Measurements from ENCODE around the gene PFKP.

DNA sequence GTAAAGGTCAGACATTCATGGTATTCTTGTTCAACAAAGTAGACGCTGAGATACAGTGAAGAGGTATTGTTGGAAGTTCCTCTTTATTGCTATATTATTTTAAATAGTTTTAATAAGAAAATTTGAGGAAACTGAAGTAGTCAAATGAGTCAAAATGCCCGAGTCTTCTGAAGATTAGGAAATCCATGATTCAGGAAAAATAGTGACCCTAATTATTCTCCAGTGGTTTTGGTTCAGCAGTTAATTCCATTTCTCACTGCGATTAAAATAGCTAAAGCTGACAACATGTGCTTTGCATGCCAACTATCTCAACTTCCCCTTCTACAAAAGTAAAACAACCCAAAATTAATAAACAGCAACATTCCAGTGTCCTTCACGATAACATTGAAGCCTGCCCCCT lies 32.7 kb upstream of the PFKP start:
- TF ChIP-seq, protein P1, sequence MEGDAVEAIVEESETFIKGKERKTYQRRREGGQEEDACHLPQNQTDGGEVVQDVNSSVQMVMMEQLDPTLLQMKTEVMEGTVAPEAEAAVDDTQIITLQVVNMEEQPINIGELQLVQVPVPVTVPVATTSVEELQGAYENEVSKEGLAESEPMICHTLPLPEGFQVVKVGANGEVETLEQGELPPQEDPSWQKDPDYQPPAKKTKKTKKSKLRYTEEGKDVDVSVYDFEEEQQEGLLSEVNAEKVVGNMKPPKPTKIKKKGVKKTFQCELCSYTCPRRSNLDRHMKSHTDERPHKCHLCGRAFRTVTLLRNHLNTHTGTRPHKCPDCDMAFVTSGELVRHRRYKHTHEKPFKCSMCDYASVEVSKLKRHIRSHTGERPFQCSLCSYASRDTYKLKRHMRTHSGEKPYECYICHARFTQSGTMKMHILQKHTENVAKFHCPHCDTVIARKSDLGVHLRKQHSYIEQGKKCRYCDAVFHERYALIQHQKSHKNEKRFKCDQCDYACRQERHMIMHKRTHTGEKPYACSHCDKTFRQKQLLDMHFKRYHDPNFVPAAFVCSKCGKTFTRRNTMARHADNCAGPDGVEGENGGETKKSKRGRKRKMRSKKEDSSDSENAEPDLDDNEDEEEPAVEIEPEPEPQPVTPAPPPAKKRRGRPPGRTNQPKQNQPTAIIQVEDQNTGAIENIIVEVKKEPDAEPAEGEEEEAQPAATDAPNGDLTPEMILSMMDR (IDR thresholded peaks at IDR 0.05; ENCODE audit: insufficient read depth, low read depth, low read length): no peak
- TF ChIP-seq EZH2 (IDR thresholded peaks at IDR 0.05; ENCODE audit: insufficient read depth, low read length): no peak

Data from astrocyte (in vitro differentiated cells and primary cell).